Measurements from ENCODE around the gene SERPINE1.

Gene SERPINE1

DNA sequence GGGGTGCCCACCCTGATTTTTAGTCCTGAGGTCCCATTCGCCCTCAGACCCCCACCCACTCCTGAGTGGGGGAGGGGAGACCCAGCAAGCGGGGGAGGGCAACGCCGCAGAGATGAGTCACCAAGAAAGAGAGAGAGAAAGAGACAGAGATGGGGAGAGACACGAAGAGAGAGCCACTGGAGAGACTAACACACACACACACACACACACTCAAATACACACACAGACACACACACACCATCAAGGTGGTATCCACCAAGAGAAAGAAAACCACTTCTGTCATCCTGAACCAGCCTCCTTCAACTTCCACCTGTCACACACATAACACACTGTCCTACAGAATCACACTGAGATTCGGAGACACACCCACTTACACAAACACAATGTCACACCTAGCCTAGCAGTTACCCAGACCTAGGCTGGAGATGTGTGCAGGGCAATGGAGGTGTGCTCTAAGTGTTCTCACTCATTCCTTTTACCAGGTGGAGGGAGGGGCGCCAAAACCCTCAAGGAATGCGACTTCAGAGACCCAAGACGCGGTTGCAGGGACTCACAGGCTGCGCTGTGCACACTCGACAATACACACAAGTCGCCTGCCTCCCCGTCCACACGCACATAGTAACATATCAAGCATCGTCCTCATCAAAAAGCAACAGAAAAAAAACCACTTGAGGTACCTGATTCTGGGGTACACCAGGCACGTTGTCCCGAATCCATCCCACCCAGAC is 42.4 kb downstream of the SERPINE1 start:
- no peak for DNase-seq (ENCODE audit: low read depth in 2 of 2)

- DNase-seq (ENCODE audit: low read depth in 2 of 2): peak; percentile 61 to 80
Measured at GRCh38 chr7:101169838-101170551, 43.1 kb downstream of the SERPINE1 start.

GRCh38 chr7:101170617-101171441 is 43.9 kb downstream of the SERPINE1 start:
- no peak for DNase-seq (ENCODE audit: low read depth in 2 of 2)

- no peak for DNase-seq (ENCODE audit: low read depth in 2 of 2)
Measured at GRCh38 chr7:101171442-101171837, 44.5 kb downstream of the SERPINE1 start.

GRCh38 chr7:101172005-101172853 is 45.3 kb downstream of the SERPINE1 start:
- no peak for DNase-seq (ENCODE audit: low read depth in 2 of 2)

- DNase-seq (ENCODE audit: low read depth in 2 of 2): no peak
Measured at GRCh38 chr7:101172854-101173751, 46.2 kb downstream of the SERPINE1 start.

DNA sequence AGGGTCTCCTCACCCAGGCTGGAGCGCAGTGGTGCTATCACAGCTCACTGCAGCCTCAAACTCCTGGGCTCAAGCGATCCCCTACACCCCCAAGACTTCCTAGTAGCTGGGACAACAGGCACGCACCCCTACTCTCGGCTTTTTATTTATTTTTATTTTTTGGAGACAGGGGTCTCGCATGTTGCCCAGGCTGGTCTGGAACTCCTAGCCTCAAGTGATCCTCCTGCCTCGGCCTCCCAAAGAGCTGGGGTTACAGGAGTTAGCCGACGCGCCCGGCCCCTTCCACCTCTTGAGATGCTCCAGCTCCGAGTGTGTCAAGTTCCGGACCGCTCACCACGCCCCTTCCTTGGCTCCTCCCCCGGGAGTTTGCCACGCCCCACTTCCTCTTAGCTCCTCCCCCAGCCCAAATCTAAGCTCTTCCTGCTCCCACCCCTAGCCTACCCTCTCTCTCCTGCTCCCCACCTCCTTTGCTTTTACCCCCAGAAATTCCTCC is 46.9 kb downstream of the SERPINE1 start:
- DNase-seq (ENCODE audit: low read depth in 2 of 2): peak; percentile 26 to 43

- DNase-seq (ENCODE audit: low read depth in 2 of 2): no peak
Measured at GRCh38 chr7:101174322-101174854, 47.5 kb downstream of the SERPINE1 start.

GRCh38 chr7:101175664-101176063 is 48.8 kb downstream of the SERPINE1 start:
- DNase-seq (ENCODE audit: low read depth in 2 of 2): no peak

DNA sequence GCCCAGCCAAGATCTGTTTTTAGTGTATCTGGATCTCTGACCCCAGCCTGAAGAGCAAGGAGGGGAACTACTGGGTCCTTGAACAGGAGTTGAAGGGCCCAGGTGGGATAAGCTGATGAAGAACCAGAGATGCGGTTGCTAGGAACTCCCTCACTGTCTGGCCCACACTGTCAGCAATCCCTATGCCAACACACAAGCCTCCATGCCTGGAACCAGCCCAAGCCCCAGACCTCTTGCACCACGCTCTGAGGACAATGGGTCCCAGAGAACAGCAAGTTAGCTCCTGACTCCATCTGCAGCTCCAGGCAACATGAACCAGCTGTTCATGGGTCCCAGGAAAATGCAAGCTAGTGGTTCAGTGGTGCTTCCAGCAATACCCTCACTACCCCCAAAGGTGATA is 50.7 kb downstream of the SERPINE1 start:
- no peak for DNase-seq (ENCODE audit: low read depth in 2 of 2)

DNA sequence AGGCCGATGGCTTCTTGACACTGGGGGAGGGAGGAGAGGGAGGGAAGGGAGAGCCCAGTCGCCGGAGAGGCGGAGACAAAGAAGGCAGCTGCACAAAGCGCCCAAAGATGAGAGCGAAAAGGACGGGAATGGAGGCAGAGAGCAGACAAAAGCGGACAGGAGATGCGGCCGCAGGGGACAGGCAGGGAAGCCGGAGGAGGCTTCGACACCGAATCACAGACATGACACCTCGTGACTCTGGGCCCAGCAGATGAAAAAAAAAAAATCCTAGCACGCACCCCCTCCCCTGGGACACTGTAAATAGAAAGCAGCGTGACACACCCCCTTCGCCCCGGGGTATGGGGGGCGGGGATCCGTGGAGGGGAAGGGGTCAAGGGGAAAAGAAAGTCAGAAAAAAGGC is 52.2 kb downstream of the SERPINE1 start:
- DNase-seq (ENCODE audit: low read depth in 2 of 2): no peak

DNA sequence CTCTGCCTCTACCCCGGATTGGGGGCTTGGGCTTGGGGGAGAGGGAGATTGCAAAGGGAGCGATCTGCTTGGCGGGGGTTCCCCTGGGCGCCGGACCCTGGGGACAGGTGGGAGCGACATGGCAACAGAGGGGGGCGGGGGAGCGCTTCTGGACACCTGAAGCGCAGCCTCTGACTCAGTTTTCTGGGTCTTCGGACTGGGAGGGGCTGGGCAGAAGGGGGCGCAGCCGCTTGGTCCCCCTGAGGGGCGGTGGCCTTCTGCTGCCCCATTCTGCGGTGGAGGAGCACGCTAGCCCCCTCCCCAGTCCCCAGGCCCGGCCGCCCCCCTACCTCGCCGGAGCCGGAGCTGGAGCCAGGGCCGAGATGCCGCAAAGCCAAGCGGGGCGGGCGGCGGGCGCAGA is 52.8 kb downstream of the SERPINE1 start:
- no peak for DNase-seq (ENCODE audit: low read depth in 2 of 2)

DNA sequence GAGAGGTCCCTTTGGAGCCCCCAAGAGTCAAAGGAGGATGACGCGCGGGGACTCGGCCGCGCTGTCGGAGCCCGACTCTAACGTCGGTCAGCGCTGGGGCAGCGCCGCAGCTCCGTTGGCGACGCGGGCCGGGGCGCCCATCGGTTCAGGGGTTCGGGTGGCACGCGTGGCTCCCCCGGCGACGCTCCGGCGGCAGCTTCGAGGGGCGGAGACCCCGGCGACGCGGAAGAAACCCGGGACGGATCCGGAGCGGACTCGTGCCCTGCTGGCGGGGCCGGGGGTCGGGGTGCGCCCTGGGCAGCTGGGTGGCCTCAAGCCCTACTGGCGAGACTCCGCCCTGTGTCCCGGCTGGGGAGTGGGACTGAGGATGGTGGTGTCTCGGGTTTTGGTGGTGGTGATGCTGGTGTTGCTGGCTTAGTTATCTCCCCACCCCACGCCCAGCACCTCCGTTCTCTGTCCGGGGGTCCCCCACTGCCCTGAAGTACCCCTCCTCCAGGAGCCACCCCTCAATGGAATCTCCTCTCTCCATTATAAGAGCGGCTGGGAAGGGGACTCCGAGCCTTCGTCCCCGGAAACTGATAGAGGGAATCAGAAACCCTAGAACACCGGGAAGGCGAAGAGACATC is 53.3 kb downstream of the SERPINE1 start, which contains the start of gene NAT16:
Gene NAT16, minus strand, starts transcription at position 164 of the 626 bp plus-strand sequence. CDS start 5,486 bp downstream, outside the sequence.
- DNase-seq (ENCODE audit: low read depth in 2 of 2): no peak

DNA sequence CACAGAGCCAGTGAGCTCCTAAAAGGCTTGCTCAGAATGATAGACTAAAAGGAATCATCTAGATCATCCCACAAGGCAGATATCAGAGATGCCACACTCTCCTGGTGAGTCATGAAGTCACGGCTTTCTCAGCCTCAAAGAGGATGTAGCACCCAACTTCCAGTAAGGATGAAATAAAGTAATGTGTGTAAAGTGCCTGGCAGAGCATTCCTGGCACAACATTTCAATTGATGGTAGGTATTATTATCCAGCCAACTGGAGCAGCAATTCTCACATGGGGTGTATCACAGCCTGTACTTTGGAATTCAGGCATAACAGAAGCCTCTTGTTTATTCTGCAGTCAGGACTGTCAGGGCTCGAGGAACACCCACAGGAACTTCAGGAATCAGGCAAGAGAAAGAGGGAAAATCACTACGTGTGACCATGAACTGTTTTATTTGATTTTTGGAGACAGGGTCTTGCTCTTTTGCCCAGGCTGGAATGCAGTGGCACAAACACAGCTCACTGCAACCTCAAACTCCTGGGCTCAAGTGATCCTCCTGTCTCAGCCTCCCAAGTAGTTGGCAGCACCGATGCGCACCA is 58.4 kb downstream of the SERPINE1 start:
- DNase-seq (ENCODE audit: low read depth in 2 of 2): no peak

DNA sequence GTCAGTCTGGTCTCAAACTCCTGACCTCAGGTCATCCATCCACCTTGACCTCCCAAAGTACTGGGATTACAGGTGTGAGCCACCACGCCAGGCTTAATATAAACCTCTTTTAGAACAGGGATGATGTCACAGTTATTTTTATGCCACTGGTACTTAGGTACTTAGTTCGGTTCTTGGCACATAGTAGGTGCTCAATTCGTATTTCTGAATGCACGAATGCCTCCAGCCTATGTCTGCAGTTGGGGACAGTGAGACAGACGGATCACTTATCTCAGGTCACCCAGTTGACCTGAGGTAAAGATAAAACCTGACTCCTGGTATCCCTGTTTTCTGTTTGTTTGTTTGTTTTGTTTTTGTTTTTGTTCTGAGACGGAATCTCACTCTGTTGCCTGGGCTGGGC is 59.3 kb downstream of the SERPINE1 start:
- no peak for DNase-seq (ENCODE audit: low read depth in 2 of 2)

DNA sequence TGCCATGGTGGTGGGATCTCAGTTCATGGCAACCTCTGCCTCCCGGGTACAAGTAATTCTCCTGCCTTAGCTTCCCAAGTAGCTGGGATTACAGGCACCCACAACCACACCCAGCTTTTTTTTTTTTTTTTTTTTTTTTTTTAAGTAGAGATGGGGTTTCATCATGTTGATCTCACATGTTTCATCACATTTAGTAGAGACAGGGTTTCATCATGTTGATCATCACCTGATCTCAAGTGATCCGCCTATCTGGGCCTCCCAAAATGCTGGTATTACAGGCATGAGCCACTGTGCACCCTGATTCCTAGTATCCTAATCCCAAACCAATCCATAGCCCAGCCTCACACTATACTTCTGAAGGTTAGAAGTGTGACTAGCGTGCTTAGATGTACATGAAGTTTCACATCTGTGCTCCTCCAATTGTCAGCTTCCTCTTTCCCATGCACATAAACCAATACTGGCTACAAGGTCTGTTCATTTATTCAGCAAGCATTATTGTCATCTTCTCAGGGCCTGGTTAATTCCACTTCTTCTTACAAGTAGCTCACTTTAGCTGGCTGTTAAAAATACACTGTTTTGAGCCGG is 60.0 kb downstream of the SERPINE1 start:
- no peak for DNase-seq (ENCODE audit: low read depth in 2 of 2)
